ENCODE data around the gene UNC5A. TPM values are rescaled to one million over a fixed set of nuclear protein-coding genes. Genes with fewer than 3 reads are reported as not detected.

Gene UNC5A
- total RNA-seq, 1 donor, result not detected

- Histone ChIP-seq H3K9me3 (ENCODE audit: low read depth, low read length) (no peaks in the 10 kb centered on the region), H3K4me3 (ENCODE audit: low read length) (no peak overlapping the region), H3K27me3 (ENCODE audit: insufficient read depth, low read length) (no peaks in the 10 kb centered on the region), H3K4me1 (ENCODE audit: insufficient read depth, low read length) (peaks cover 84% of the 10 kb centered on the region)
Observed at GRCh38 chr5:176899946-176900779, 89.8 kb downstream of the UNC5A start.

- peaks cover 78% of the 10 kb centered on the region for H3K4me1 ChIP-seq (ENCODE audit: insufficient read depth, low read length)
- H3K27me3 ChIP-seq (ENCODE audit: insufficient read depth, low read length), result no peaks in the 10 kb centered on the region
- H3K4me3 ChIP-seq (ENCODE audit: low read length), result no peak overlapping the region
- H3K9me3 ChIP-seq (ENCODE audit: low read depth, low read length), result no peaks in the 10 kb centered on the region
Observed at GRCh38 chr5:176900780-176901204, 90.4 kb downstream of the UNC5A start.

- H3K4me1 ChIP-seq (ENCODE audit: insufficient read depth, low read length), result peaks cover 71% of the 10 kb centered on the region
- H3K27me3 ChIP-seq (ENCODE audit: insufficient read depth, low read length), result no peaks in the 10 kb centered on the region
- no peaks in the 10 kb centered on the region for H3K9me3 ChIP-seq (ENCODE audit: low read depth, low read length)
- no peak overlapping the region for H3K4me3 ChIP-seq (ENCODE audit: low read length)
Observed at GRCh38 chr5:176901260-176902101, 91.1 kb downstream of the UNC5A start.

DNA sequence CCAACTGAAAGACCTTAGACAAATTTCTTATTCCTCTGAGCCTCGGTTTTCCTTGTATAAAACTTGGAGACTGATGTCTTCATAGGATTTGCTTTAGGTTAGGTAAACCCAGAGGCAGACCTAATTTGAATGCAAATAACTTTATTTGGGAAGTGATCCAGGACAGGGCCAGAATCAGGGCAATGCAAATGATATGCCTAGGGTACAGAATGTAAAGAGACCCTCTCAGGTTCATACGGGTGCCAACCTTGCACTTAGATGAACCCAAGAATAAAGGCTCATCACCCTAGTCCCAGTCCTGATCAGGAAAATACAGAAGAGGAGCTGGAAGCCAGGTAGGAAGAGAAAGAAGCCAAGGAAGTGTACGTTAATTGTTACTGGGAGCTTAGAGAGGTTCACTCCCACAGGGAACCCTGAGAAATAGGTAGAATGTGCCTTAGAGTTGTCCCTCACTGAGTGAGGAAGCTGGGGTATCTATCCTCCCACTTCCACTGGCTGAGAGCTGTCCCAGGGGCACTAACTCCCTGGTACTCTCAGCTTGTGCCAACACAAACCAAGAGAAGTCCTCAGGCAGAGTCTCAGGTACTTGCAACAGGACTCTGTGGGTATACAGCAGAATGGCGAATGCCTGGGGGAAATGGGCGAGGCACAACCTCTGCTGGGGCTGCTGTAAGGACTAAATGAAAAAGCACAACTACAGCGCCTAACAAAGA lies 91.9 kb downstream of the UNC5A start:
- Histone ChIP-seq H3K4me1 (ENCODE audit: insufficient read depth, low read length) (peaks cover 63% of the 10 kb centered on the region), H3K4me3 (ENCODE audit: low read length) (no peak overlapping the region), H3K9me3 (ENCODE audit: low read depth, low read length) (no peaks in the 10 kb centered on the region), H3K27me3 (ENCODE audit: insufficient read depth, low read length) (no peaks in the 10 kb centered on the region)

- Histone ChIP-seq H3K27me3 (ENCODE audit: insufficient read depth, low read length) (no peaks in the 10 kb centered on the region), H3K4me1 (ENCODE audit: insufficient read depth, low read length) (peaks cover 56% of the 10 kb centered on the region), H3K4me3 (ENCODE audit: low read length) (no peak overlapping the region), H3K9me3 (ENCODE audit: low read depth, low read length) (no peaks in the 10 kb centered on the region)
Observed at GRCh38 chr5:176902911-176903664, 92.7 kb downstream of the UNC5A start.

- Histone ChIP-seq H3K27me3 (ENCODE audit: insufficient read depth, low read length) (no peaks in the 10 kb centered on the region), H3K4me3 (ENCODE audit: low read length) (no peak overlapping the region), H3K9me3 (ENCODE audit: low read depth, low read length) (no peaks in the 10 kb centered on the region), H3K4me1 (ENCODE audit: insufficient read depth, low read length) (peaks cover 57% of the 10 kb centered on the region)
Observed at GRCh38 chr5:176904276-176904675, 93.9 kb downstream of the UNC5A start.

DNA sequence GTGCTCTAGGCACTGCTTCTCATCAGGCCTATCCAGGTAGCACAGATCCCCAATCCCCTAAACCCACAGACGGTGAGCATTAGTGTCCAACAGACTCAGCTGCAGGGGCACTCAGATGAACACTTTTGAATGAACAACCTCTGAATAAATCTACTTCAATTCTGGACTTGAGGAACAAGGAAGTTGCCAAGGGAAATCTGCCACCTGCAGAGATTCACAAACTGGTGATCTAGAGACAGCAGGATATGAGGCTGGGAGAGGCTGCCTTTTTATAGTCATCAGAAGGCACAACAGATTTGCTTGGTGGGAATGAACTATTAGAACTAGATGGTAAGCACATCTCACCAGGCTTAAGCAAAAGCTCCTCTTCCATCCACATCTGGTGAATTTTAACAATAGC lies 95.8 kb downstream of the UNC5A start:
- no peaks in the 10 kb centered on the region for H3K9me3 ChIP-seq (ENCODE audit: low read depth, low read length)
- H3K4me1 ChIP-seq (ENCODE audit: insufficient read depth, low read length), result peaks cover 51% of the 10 kb centered on the region
- no peaks in the 10 kb centered on the region for H3K27me3 ChIP-seq (ENCODE audit: insufficient read depth, low read length)
- H3K4me3 ChIP-seq (ENCODE audit: low read length), result no peak overlapping the region

DNA sequence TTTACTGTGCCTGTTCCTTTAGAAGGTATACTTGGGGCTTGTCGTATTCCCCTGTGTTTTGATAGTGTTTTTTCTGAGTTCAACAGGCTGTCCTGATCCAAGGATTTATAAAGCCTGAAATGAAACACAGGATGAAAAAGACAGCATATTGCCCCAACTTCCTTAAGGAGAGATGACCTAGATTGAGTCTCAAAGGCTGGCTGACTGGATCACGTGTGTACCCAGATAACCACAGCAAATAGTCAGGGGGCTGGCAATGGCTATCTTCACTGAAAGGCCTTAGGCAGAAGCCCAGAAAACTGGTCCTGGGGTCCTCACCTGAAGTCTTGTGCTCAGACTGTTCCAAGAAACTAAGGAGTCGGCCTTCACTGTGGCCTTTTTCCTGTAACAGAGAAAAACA lies 96.4 kb downstream of the UNC5A start:
- Histone ChIP-seq H3K9me3 (ENCODE audit: low read depth, low read length) (no peaks in the 10 kb centered on the region), H3K27me3 (ENCODE audit: insufficient read depth, low read length) (no peaks in the 10 kb centered on the region), H3K4me1 (ENCODE audit: insufficient read depth, low read length) (peaks cover 44% of the 10 kb centered on the region), H3K4me3 (ENCODE audit: low read length) (no peak overlapping the region)

DNA sequence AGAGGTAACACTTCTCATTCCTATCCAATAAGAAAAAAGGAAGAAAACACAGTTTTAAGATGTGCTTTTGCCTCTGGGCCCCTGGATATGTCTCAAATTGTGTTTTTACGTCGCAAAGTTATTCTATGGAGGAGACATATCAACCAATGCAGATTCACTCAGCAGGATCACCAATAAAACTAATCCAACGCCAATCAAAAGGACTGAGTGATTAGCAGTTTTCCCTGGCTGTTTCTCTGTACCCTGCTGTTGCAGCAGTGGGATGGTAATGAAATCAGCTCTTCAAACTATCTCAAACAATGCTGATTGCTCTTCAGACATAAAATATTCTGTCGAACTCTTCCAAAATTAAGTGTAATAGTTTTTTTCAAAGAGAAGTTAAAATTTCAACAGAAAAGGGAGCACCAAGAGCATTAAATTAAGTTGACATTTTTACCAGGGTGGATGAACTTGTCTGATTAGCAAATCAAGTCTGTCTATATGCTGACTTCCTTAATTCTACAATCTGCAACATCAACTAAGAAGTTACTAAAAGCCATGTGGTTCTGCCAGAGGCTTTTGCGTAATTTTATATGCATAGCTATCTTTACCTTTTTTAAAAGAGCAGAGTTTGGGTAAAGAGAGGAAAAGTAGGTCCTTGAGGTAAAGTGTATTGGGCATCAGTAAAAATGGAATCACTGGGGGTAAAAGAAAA lies 98.5 kb downstream of the UNC5A start:
- H3K9me3 ChIP-seq (ENCODE audit: low read depth, low read length), result no peaks in the 10 kb centered on the region
- no peak overlapping the region for H3K4me3 ChIP-seq (ENCODE audit: low read length)
- H3K4me1 ChIP-seq (ENCODE audit: insufficient read depth, low read length), result peaks cover 24% of the 10 kb centered on the region
- no peaks in the 10 kb centered on the region for H3K27me3 ChIP-seq (ENCODE audit: insufficient read depth, low read length)

- Histone ChIP-seq H3K27me3 (ENCODE audit: insufficient read depth, low read length) (no peaks in the 10 kb centered on the region), H3K9me3 (ENCODE audit: low read depth, low read length) (no peaks in the 10 kb centered on the region), H3K4me1 (ENCODE audit: insufficient read depth, low read length) (peaks cover 22% of the 10 kb centered on the region), H3K4me3 (ENCODE audit: low read length) (no peak overlapping the region)
Observed at GRCh38 chr5:176912115-176912514, 101.8 kb downstream of the UNC5A start.

GRCh38 chr5:176915906-176916305 lies 105.5 kb downstream of the UNC5A start:
- Histone ChIP-seq H3K9me3 (ENCODE audit: low read depth, low read length) (no peaks in the 10 kb centered on the region), H3K4me3 (ENCODE audit: low read length) (no peak overlapping the region), H3K4me1 (ENCODE audit: insufficient read depth, low read length) (no peaks in the 10 kb centered on the region), H3K27me3 (ENCODE audit: insufficient read depth, low read length) (no peaks in the 10 kb centered on the region)

DNA sequence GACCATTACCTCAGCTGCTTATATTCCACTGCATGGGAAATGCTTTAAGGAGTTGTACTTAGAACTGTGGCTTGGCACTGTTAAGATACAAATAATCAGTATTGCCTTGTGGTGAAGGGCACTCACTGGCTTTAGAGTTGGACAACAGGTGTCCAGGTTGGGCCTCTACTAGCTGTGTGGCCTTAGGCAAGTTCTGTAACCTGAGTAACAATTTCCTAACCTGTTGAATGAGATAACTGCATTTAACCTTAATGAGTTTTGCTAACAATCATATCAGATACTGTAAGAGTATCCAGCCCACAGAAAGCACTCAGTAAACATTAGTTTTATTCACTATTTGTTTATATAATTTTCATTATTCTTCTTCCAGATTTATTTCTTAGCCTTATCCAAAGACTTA lies 106.0 kb downstream of the UNC5A start:
- no peaks in the 10 kb centered on the region for H3K9me3 ChIP-seq (ENCODE audit: low read depth, low read length)
- no peaks in the 10 kb centered on the region for H3K27me3 ChIP-seq (ENCODE audit: insufficient read depth, low read length)
- no peak overlapping the region for H3K4me3 ChIP-seq (ENCODE audit: low read length)
- H3K4me1 ChIP-seq (ENCODE audit: insufficient read depth, low read length), result no peaks in the 10 kb centered on the region

DNA sequence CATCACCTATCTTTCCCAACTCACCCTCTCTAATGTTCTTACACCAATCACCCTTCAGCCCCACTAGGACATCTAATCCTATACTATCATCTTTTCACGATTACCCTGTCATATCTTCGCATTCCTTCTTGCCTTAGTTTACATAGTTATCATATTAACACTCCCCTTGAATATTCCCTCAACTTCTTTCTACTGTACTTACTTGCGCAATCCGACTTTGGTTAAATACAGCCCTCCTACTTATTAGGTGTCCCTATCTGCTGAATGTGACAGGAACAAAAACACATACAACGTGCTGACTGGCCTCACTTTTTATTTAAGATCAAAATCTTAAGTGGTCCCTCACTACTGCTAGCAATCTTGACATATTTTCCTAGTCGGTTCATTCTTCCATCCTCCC lies 108.3 kb downstream of the UNC5A start:
- Histone ChIP-seq H3K27me3 (ENCODE audit: insufficient read depth, low read length) (no peaks in the 10 kb centered on the region), H3K9me3 (ENCODE audit: low read depth, low read length) (no peaks in the 10 kb centered on the region), H3K4me1 (ENCODE audit: insufficient read depth, low read length) (no peaks in the 10 kb centered on the region), H3K4me3 (ENCODE audit: low read length) (no peak overlapping the region)

GRCh38 chr5:176921714-176922113 lies 111.4 kb downstream of the UNC5A start:
- Histone ChIP-seq H3K4me1 (ENCODE audit: insufficient read depth, low read length) (no peaks in the 10 kb centered on the region), H3K4me3 (ENCODE audit: low read length) (no peak overlapping the region), H3K27me3 (ENCODE audit: insufficient read depth, low read length) (no peaks in the 10 kb centered on the region), H3K9me3 (ENCODE audit: low read depth, low read length) (no peaks in the 10 kb centered on the region)
